Measurements from ENCODE around the gene DAAM1.

Gene DAAM1

DNA sequence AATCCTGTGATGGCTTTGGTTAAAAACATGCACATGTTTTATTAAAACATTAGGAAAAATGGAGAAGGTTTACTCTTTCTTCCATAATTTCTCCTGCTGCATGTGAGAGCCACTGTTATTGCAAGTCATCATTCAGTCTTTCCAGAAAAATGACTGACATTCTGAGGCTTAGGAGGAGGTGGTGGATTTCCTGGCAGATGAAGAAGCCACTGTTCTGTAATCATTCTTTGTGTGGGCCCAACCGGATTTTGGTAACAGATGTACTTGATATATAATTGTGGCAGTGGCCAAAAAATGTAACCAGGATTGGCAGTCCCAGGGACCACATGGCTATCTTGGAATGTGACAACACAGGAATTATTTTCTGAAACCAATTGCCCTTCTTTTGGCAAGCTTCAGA is 120.2 kb downstream of the DAAM1 start:
- H3K27me3 Mint-ChIP-seq, result no peaks in the 10 kb centered on the region
- no peak overlapping the region for H3K27ac Mint-ChIP-seq
- no peak overlapping the region for H3K4me3 Mint-ChIP-seq
- no peaks in the 10 kb centered on the region for H3K9me3 Mint-ChIP-seq
- no peaks in the 10 kb centered on the region for H3K36me3 Mint-ChIP-seq (ENCODE audit: low read depth)
- no peak for DNase-seq
- peaks cover 3% of the 10 kb centered on the region for H3K4me1 Mint-ChIP-seq (ENCODE audit: low read depth)

DNA sequence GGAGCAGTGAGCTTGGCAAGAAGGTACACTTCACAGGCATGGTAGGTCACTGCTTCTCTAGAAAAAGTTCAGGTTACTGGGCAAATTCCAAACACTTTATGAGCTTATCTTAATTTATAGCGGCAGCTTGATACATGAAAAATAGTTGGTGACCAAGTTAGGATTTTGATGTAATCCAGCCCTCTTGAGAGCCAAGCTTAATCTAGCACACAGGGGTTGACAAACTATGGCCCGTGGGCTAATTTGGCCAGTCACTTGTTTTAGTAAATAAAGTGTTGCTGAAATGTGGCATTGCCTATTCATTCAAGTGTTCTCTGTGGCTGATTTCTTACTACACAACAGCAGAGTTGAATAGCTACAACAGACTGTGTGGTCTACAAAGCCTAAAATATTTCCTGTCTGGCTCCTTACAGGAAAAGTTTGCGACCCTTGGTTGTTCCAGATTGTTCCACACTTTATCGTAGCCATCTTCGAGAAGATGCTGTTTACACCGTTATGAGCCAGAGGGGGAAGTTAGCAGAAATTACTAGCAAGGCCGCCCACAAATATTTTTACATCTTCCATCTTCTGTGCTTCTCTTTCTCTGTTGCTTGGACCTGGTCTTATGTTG is 120.9 kb downstream of the DAAM1 start:
- H3K27ac Mint-ChIP-seq, result no peak overlapping the region
- H3K27me3 Mint-ChIP-seq, result no peaks in the 10 kb centered on the region
- H3K9me3 Mint-ChIP-seq, result no peaks in the 10 kb centered on the region

DNA sequence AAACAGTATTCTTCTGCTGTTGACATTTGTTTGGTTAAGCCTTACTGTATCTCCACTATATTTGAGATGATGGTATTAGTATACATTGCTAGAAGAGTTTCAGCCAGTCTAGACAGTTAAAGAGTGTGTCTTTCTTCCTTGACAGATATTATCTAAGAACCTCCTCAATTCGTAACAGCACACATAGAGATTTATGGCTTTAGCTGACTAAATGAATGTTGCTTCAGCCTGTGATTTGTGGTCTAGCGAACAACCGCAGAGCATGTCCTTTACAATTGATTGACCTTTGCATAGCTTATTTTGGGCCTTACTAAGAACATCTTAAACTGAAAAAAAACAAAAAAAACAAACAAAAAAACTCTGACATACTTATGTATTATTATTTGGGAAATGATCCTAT is 122.2 kb downstream of the DAAM1 start:
- no peaks in the 10 kb centered on the region for H3K36me3 Mint-ChIP-seq (ENCODE audit: low read depth)
- H3K27ac Mint-ChIP-seq, result no peak overlapping the region
- peaks cover 3% of the 10 kb centered on the region for H3K4me1 Mint-ChIP-seq (ENCODE audit: low read depth)
- no peak overlapping the region for H3K4me3 Mint-ChIP-seq
- H3K9me3 Mint-ChIP-seq, result no peaks in the 10 kb centered on the region
- DNase-seq, result no peak
- H3K27me3 Mint-ChIP-seq, result no peaks in the 10 kb centered on the region

More for the DNA sequence above, 120.9 kb downstream of the DAAM1 start:
- Mint-ChIP-seq H3K4me3 (no peak overlapping the region), H3K36me3 (ENCODE audit: low read depth) (no peaks in the 10 kb centered on the region), H3K4me1 (ENCODE audit: low read depth) (peaks cover 3% of the 10 kb centered on the region)
- DNase-seq, result no peak

DNA sequence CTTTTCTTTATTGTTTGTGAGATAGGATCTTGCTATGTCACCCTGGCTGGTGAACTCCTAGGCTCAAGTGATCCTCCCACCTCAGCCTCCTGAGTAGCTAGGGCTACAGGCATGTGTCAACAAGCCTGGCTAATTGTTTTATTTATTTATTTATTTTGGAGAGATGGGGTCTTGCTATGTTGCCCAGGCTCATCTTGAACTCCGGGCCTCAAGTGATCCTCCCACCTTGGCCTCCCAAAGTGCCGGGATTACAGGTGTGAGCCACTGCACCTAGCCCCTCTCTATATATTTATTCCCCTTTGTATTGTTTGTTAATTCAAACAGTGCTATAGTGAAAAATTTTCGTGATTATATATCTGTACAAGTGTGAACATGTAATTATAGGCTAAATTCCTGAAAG is 123.3 kb downstream of the DAAM1 start:
- Mint-ChIP-seq H3K36me3 (ENCODE audit: low read depth) (no peaks in the 10 kb centered on the region), H3K9me3 (no peaks in the 10 kb centered on the region), H3K27me3 (no peaks in the 10 kb centered on the region), H3K4me1 (ENCODE audit: low read depth) (peaks cover 1% of the 10 kb centered on the region), H3K4me3 (no peak overlapping the region), H3K27ac (no peak overlapping the region)
- no peak for DNase-seq

DNA sequence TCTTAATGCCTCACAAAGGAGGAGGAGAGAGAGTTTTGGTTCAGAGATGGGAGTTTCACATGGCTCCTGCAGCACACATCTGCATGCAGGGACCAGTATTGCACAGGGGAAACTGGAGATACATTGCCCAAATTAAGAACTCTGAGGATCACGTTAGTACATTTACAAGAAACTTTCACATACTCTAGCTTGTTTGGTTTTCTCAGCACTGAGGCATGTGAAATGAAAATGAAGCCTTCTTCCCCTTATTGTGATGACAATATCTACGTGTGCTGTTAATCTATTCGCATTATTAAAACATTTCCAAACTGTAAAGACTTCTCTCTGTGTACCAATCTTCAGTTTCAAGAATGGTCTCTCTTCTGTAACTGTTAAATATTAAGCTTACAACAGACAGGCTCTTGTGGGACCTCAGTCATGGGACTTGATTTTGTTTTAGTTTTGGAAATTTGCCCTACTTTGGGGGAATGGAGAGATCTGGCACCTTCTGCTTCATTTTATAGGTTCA is 124.7 kb downstream of the DAAM1 start:
- H3K9me3 Mint-ChIP-seq, result no peaks in the 10 kb centered on the region
- no peak overlapping the region for H3K4me3 Mint-ChIP-seq
- no peaks in the 10 kb centered on the region for H3K27me3 Mint-ChIP-seq
- no peaks in the 10 kb centered on the region for H3K36me3 Mint-ChIP-seq (ENCODE audit: low read depth)
- H3K4me1 Mint-ChIP-seq (ENCODE audit: low read depth), result no peaks in the 10 kb centered on the region
- H3K27ac Mint-ChIP-seq, result no peak overlapping the region
- DNase-seq, result no peak

- Mint-ChIP-seq H3K9me3 (no peaks in the 10 kb centered on the region), H3K4me3 (no peak overlapping the region), H3K27ac (no peak overlapping the region)
Measured at GRCh38 chr14:59313658-59314608, 125.5 kb downstream of the DAAM1 start.

DNA sequence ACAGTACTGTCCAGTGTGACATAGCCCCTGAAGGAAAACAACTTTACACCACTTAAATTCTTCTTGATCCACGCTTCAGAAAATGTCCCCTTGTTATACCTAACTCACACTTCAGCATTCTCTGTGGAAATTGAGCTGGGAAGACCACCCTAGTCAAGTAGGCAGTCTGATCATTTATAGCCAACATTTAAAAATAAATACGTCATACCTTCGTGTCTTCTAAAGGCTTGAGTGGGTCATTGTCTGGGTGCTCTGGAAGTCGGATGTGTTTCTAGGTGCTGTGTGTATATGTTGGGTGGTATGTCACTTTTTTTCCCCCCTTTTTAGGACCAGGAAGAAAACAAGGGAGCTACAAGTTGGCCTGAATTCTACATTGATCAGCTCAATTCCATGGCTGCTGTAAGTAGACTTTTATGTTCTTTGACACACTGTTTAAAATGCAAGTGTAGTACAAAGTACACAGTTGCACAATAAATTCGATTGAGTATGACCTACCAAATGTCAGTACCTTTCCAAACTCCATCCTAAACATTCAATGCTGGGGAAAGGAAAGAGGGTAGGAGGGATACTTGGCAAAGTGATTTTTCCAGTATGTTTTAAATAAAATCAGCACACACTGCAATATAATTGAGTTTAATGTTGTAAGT is 126.6 kb downstream of the DAAM1 start:
- DNase-seq, result no peak
- Mint-ChIP-seq H3K4me1 (ENCODE audit: low read depth) (no peaks in the 10 kb centered on the region), H3K4me3 (no peak overlapping the region), H3K27ac (no peak overlapping the region), H3K36me3 (ENCODE audit: low read depth) (no peaks in the 10 kb centered on the region), H3K27me3 (no peaks in the 10 kb centered on the region), H3K9me3 (no peaks in the 10 kb centered on the region)

More at GRCh38 chr14:59313658-59314608, 125.5 kb downstream of the DAAM1 start:
- no peak for DNase-seq
- H3K36me3 Mint-ChIP-seq (ENCODE audit: low read depth), result no peaks in the 10 kb centered on the region
- H3K27me3 Mint-ChIP-seq, result no peaks in the 10 kb centered on the region
- H3K4me1 Mint-ChIP-seq (ENCODE audit: low read depth), result no peaks in the 10 kb centered on the region

- no peak for DNase-seq
- Mint-ChIP-seq H3K27me3 (no peaks in the 10 kb centered on the region), H3K4me3 (no peak overlapping the region), H3K36me3 (ENCODE audit: low read depth) (peaks cover 3% of the 10 kb centered on the region), H3K4me1 (ENCODE audit: low read depth) (peaks cover 6% of the 10 kb centered on the region), H3K27ac (no peak overlapping the region), H3K9me3 (no peaks in the 10 kb centered on the region)
Measured at GRCh38 chr14:59316151-59316830, 127.8 kb downstream of the DAAM1 start.

DNA sequence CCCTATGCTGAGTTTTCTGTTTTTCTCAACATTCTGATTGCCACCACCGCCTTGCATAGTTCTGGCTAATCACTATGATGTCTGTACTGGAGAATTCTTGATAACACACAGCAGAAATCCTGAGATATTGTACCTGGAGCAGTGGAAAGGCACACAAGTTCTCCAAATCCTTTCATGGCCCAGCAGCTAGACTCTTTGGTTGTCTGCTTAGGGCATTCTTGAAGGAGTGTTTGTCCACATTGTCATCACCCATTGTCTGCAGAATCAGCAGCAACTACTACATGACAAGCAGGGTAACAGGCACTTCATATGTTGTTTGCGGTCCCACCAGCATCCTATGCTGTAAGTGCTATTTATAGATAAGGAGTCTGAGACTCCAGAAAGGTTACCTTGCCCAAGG is 128.9 kb downstream of the DAAM1 start:
- Mint-ChIP-seq H3K4me3 (no peak overlapping the region), H3K27me3 (no peaks in the 10 kb centered on the region), H3K4me1 (ENCODE audit: low read depth) (peaks cover 8% of the 10 kb centered on the region), H3K27ac (no peak overlapping the region), H3K36me3 (ENCODE audit: low read depth) (peaks cover 3% of the 10 kb centered on the region), H3K9me3 (no peaks in the 10 kb centered on the region)
- no peak for DNase-seq

DNA sequence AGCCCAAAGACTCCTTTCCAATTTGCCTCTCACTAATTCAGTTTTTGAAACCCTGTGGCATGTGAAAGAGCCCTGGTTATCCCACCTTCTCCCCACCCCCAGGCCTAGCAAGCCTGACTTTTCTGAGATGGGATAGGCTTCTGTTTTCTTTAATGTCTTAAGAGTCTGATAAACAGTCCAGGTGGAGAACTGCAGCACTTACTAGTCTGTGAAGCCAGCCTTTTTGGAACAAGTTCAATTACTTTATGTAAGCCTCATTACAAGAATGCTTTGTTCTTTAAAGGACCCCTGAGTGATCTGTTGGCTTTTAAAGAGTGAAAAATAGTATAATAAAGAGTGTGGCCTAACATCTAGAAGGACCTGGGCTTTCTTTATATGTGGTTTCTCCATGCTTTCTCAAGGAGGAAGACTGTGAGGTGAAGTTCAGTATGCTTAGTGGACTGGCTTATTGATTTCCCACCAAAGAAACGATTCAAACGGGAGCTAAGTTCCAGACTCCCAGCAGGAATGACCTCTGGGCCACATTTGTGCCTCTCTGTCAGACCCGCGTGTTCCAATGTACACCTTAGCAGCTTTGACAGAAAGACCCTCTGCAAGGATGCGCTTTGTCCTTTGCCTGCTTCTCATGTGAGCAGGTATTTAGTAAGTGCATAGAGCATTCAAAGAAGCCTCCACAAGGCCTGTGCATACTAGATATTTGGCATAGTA is 129.5 kb downstream of the DAAM1 start:
- Mint-ChIP-seq H3K9me3 (no peaks in the 10 kb centered on the region), H3K4me1 (ENCODE audit: low read depth) (peaks cover 8% of the 10 kb centered on the region), H3K4me3 (no peak overlapping the region), H3K36me3 (ENCODE audit: low read depth) (peaks cover 3% of the 10 kb centered on the region), H3K27me3 (no peaks in the 10 kb centered on the region), H3K27ac (no peak overlapping the region)
- DNase-seq, result no peak

GRCh38 chr14:59318908-59319307 is 130.4 kb downstream of the DAAM1 start:
- H3K4me1 Mint-ChIP-seq (ENCODE audit: low read depth), result peaks cover 8% of the 10 kb centered on the region
- no peak overlapping the region for H3K27ac Mint-ChIP-seq
- no peak for DNase-seq
- H3K27me3 Mint-ChIP-seq, result no peaks in the 10 kb centered on the region
- no peaks in the 10 kb centered on the region for H3K9me3 Mint-ChIP-seq
- H3K36me3 Mint-ChIP-seq (ENCODE audit: low read depth), result peaks cover 3% of the 10 kb centered on the region
- H3K4me3 Mint-ChIP-seq, result no peak overlapping the region

DNA sequence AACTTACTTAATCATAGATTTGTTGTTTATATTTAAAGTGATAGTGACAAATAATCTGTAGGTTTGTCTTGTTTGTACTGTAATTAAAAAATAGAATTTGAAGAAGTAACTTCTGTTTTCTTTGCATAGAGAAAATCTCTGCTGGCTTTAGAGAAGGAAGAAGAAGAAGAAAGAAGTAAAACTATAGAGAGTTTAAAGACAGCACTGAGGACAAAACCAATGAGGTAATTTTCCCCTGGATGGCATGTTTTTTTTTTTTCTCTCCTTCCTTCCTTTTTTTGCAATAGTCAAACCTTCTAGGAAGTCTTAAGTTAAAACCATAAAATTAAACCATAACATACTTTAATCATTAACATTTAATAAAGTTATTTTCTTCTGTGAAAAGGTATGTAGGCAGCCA is 131.9 kb downstream of the DAAM1 start:
- H3K36me3 Mint-ChIP-seq (ENCODE audit: low read depth), result peaks cover 7% of the 10 kb centered on the region
- H3K4me1 Mint-ChIP-seq (ENCODE audit: low read depth), result peaks cover 8% of the 10 kb centered on the region
- no peak overlapping the region for H3K27ac Mint-ChIP-seq
- no peaks in the 10 kb centered on the region for H3K27me3 Mint-ChIP-seq
- no peak for DNase-seq
- no peak overlapping the region for H3K4me3 Mint-ChIP-seq
- H3K9me3 Mint-ChIP-seq, result no peaks in the 10 kb centered on the region

DNA sequence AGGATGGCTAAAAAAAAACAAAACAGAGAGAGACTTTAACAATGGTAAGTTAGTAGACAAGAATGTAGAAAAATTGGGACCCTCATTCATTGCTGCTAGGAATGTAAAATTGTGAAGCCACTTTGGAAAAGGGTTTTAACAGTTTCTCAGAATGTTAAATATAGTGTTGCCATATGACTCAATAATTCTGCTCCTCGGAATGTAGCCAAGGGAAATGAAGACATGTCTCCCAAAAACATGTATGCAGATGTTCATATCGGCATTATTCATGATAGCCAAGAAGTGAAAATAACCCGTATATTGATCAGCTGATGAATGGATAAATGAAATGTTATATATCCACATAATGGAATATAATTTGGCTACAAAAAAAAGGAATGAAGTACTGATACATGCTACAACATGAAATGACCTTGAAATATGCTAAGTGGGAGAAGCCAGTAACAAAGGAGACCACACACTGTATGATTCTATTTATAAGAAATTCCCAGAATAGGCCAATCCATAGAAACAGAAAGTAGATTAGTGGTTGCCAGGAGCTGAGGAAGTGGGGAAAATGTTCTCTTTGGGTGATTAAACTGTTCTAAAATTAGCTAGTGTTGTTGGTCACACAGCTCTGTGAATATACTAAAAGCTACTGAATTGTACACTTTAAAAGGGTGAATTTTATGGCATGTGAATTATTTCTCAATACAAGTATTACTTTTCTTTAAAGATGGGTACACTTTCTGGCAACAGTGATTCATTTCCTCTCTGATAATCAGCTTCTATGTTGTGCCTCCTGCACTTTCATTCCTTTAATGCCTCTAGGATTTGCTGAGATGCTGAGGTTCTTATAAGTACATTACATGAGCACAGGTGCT is 132.5 kb downstream of the DAAM1 start:
- H3K27ac Mint-ChIP-seq, result peak overlapping the region; percentile 37
- no peaks in the 10 kb centered on the region for H3K9me3 Mint-ChIP-seq
- peaks cover 8% of the 10 kb centered on the region for H3K4me1 Mint-ChIP-seq (ENCODE audit: low read depth)
- peaks cover 13% of the 10 kb centered on the region for H3K36me3 Mint-ChIP-seq (ENCODE audit: low read depth)
- H3K27me3 Mint-ChIP-seq, result no peaks in the 10 kb centered on the region
- H3K4me3 Mint-ChIP-seq, result no peak overlapping the region
- no peak for DNase-seq
